SH-SY5Y (cell line): Measurements from ENCODE around the gene TMEM184B.

Experiments
- GATA2 ChIP-seq: IDR thresholded peaks from 2 replicates; pipeline ENCODE4 v1.6.1; 2011; ENCODE audit warnings: mild to moderate bottlenecking, low read depth, low read length
- GATA3 ChIP-seq: IDR thresholded peaks from 2 replicates; pipeline ENCODE4 v1.6.1; 2011; ENCODE audit warnings: low read depth, mild to moderate bottlenecking, low read length, moderate library complexity

DNA sequence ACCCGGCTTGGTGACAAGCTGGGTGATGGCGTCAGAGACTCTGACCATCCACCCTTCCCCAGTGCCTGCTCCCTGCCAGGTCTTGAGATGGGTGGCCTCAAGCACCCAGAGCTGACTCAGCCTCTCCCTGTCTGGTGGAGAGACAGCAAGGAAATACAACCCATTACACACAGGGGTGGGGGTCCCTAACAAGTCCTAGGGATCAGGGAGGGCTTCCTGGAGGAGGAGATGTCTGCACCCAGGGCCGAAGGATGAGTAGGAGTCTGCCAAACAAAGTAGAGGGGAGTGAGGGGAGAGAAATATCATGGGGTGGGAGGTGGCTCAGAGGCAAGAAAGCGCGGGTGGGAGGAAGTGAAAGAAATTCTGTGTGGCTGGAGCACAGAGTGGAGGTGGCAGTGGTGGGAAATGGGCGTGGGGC lies 64.2 kb downstream of the TMEM184B start:
- no peak for TF ChIP-seq GATA3
- TF ChIP-seq GATA2: no peak
